Activated CD8-positive, alpha-beta memory T cell treated with anti-CD3 and anti-CD28 coated beads for 36 hours (primary cell): ENCODE data around the gene SLCO2A1. TPM values are rescaled to one million over a fixed set of nuclear protein-coding genes. Genes with fewer than 3 reads are reported as not detected.
"Not testable (repeated sequence)": the region's sequence is repeated elsewhere in the genome, so short reads cannot be mapped to it uniquely, and the experiment has no call there.

Source experiments
- CTCF ChIA-PET: fragments of 350-600 bp; sonication (Branson Sonifier 250); formaldehyde crosslinking; loops from one replicate; lab custom pipeline; 2021; ENCODE audit warnings: antibody characterized with exemption; lab: Charles Lee
- POLR2A ChIA-PET: fragments of 350-600 bp; sonication (Branson Sonifier 250); formaldehyde crosslinking; loops from one replicate; lab custom pipeline; 2021; ENCODE audit warnings: antibody characterized with exemption; lab: Charles Lee
- total RNA-seq, 2 experiments: library from RNA; stranded (reverse); gene quantifications; one replicate each; pipeline ENCODE4 v1.2.3, GENCODE V29; 2021

SLCO2A1 gene
- total RNA-seq: not detected

GRCh38 chr3:134029734-134030378, at the start of gene SLCO2A1:
SLCO2A1 (minus strand) TSS chr3:134029925; CDS start chr3:134029802, 123 bp downstream.
- CTCF ChIA-PET: no interaction called here
- POLR2A ChIA-PET: no interaction called here

- ChIA-PET POLR2A (no interaction called here), CTCF (no interaction called here)
Measured at GRCh38 chr3:134079111-134079547, 49.4 kb upstream of the SLCO2A1 start.

- ChIA-PET CTCF (no interaction called here), POLR2A (no interaction called here)
Measured at GRCh38 chr3:134078169-134078831, 48.6 kb upstream of the SLCO2A1 start.

GRCh38 chr3:134077649-134078161, 48.0 kb upstream of the SLCO2A1 start:
- POLR2A ChIA-PET: no interaction called here
- CTCF ChIA-PET: no interaction called here

GRCh38 chr3:134076851-134077250, 47.1 kb upstream of the SLCO2A1 start:
- CTCF ChIA-PET: interaction anchor here (0.7 kb wide), 1 partner anchor 673 kb away, joined by 3 read pairs; no protein-coding TSS in a partner anchor

GRCh38 chr3:134075846-134076245, 46.1 kb upstream of the SLCO2A1 start:
- ChIA-PET CTCF (no interaction called here), POLR2A (no interaction called here)

More at GRCh38 chr3:134076851-134077250, 47.1 kb upstream of the SLCO2A1 start:
- POLR2A ChIA-PET: no interaction called here

- ChIA-PET POLR2A (no interaction called here), CTCF (no interaction called here)
Measured at GRCh38 chr3:134075568-134075825, 45.8 kb upstream of the SLCO2A1 start.

GRCh38 chr3:134074790-134075567, 45.3 kb upstream of the SLCO2A1 start:
- CTCF ChIA-PET: no interaction called here
- POLR2A ChIA-PET: no interaction called here

- ChIA-PET POLR2A (no interaction called here), CTCF (no interaction called here)
Measured at GRCh38 chr3:134074001-134074789, 44.5 kb upstream of the SLCO2A1 start.

- POLR2A ChIA-PET: no interaction called here
- CTCF ChIA-PET: no interaction called here
Measured at GRCh38 chr3:134073583-134073945, 43.8 kb upstream of the SLCO2A1 start.

GRCh38 chr3:134072881-134073582, 43.3 kb upstream of the SLCO2A1 start:
- ChIA-PET CTCF (no interaction called here), POLR2A (no interaction called here)

- CTCF ChIA-PET, POLR2A ChIA-PET: not testable (repeated sequence)
Measured at GRCh38 chr3:134070281-134070680, 40.6 kb upstream of the SLCO2A1 start.

GRCh38 chr3:134068429-134068828, 38.7 kb upstream of the SLCO2A1 start:
- ChIA-PET CTCF (no interaction called here), POLR2A (no interaction called here)

GRCh38 chr3:134067531-134068161, 37.9 kb upstream of the SLCO2A1 start:
- POLR2A ChIA-PET: no interaction called here
- CTCF ChIA-PET: interaction anchor here (0.5 kb wide), 1 partner anchor 401 kb away, joined by 3 read pairs; no protein-coding TSS in a partner anchor

GRCh38 chr3:134066651-134067530, 37.2 kb upstream of the SLCO2A1 start:
- ChIA-PET POLR2A (no interaction called here), CTCF (interaction anchor here (0.5 kb wide), 1 partner anchor 402 kb away, joined by 3 read pairs; no protein-coding TSS in a partner anchor)

GRCh38 chr3:134066158-134066541, 36.4 kb upstream of the SLCO2A1 start:
- ChIA-PET POLR2A (no interaction called here), CTCF (no interaction called here)

- POLR2A ChIA-PET: no interaction called here
- CTCF ChIA-PET: no interaction called here
Measured at GRCh38 chr3:134065252-134066157, 35.8 kb upstream of the SLCO2A1 start.
